AG04450 (cell line): ENCODE results near the gene CLIP1. TPM values are rescaled to one million over a fixed set of nuclear protein-coding genes. Genes with fewer than 3 reads are reported as not detected.

Experiments used
- CTCF ChIA-PET: fragments of 300-600, 350-600 bp; formaldehyde crosslinking; extraction: SDS; loops from one replicate; lab custom pipeline; 2022; ENCODE audit warnings: antibody characterized with exemption, inconsistent platforms; lab: Charles Lee
- POLR2A ChIA-PET: fragments of 350-600 bp; formaldehyde crosslinking; extraction: SDS; loops from one replicate; lab custom pipeline; 2021; ENCODE audit warnings: antibody characterized with exemption, inconsistent platforms; lab: Yijun Ruan, JAX
- DNase-seq: peaks from one replicate; pipeline ENCODE4 v3.0.0-alpha.2; 2011; ENCODE audit warnings: low read depth, low spot score
- H3K27ac ChIP-seq: one replicate; pipeline ENCODE4 v1.5.1; 2012; ENCODE audit warnings: low read depth, low read length, control low read depth
- H3K27me3 ChIP-seq: one replicate; pipeline ENCODE4 v1.6.0; 2012; ENCODE audit warnings: low read length; ENCODE audit not compliant: control insufficient read depth, insufficient read depth
- H3K4me3 ChIP-seq: 2 replicates; pipeline ENCODE4 v1.5.1; 2011; ENCODE audit warnings: mild to moderate bottlenecking, low read depth, low read length, control low read depth
- H3K9me3 ChIP-seq: 2 replicates; pipeline ENCODE4 v1.5.1; 2012; ENCODE audit warnings: low read length; ENCODE audit not compliant: control insufficient read depth, insufficient read depth
- polyA plus RNA-seq: library from polyadenylated mRNA; depleted of rRNA; stranded (reverse); fragments of >200 nt; gene quantifications from 2 replicates; pipeline ENCODE4 v1.2.3, GENCODE V29; 2011
- TF ChIP-seq, protein P1 (sequence below): IDR thresholded peaks from 2 replicates; pipeline ENCODE4 v1.5.1; 2011; ENCODE audit warnings: low read depth, low read length, control low read depth, inconsistent platforms

CLIP1 gene
- polyA plus RNA-seq, 1 experiment: 63.6 TPM

DNA sequence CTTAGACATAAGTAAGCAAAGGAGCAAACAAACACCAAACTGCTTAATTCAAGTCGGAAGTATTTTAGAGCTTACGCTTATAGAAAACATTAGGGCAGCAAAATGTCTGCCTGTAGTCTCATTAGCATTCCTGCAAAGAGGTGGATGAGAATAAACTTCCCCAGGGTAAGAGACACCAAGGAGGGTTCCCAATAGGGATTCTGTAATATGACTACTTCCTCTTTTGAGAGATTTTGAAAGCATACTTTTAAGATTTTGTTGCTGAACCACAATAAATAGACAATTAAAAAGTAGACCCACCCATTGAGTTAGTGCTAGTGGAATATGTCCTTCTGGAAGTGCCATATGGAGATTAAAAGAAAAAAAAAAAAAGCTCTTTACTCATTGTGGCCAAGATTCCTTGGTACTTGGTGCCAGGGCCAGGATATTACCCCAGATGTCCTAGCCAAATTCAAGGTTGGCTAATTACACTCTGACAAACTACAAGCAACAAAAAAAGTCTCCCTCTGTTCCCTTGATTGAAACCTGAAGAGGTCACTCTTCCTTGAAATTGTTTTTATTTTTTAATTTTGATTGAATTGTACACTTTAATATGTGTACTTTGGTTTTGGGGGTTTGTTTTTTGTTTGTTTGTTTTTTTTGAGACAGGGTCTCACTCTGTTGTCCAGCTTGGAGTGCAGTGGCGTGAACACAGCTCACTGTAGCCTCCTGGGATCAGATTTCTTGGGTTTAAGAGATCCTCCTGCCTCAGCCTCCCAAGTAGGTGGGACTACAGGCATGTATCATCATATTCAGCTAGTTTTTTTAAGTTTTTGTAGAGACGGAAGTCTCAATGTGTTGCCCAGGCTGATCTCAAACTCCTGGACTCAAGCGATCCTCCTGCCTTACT is 8.7 kb downstream of the CLIP1 start:
- DNase-seq: no peak
- Histone ChIP-seq H3K27me3 (no peaks in the 10 kb centered on the region), H3K9me3 (peaks cover 3% of the 10 kb centered on the region; the same call in 1 of the 2 replicates), H3K4me3 (no peak overlapping the region), H3K27ac (no peak overlapping the region)
- TF ChIP-seq, protein P1, sequence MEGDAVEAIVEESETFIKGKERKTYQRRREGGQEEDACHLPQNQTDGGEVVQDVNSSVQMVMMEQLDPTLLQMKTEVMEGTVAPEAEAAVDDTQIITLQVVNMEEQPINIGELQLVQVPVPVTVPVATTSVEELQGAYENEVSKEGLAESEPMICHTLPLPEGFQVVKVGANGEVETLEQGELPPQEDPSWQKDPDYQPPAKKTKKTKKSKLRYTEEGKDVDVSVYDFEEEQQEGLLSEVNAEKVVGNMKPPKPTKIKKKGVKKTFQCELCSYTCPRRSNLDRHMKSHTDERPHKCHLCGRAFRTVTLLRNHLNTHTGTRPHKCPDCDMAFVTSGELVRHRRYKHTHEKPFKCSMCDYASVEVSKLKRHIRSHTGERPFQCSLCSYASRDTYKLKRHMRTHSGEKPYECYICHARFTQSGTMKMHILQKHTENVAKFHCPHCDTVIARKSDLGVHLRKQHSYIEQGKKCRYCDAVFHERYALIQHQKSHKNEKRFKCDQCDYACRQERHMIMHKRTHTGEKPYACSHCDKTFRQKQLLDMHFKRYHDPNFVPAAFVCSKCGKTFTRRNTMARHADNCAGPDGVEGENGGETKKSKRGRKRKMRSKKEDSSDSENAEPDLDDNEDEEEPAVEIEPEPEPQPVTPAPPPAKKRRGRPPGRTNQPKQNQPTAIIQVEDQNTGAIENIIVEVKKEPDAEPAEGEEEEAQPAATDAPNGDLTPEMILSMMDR: no peak
- ChIA-PET CTCF (interaction anchor here (0.5 kb wide), 1 partner anchor 77 kb away, joined by 3 read pairs; no protein-coding TSS in a partner anchor), POLR2A (no interaction called here)

DNA sequence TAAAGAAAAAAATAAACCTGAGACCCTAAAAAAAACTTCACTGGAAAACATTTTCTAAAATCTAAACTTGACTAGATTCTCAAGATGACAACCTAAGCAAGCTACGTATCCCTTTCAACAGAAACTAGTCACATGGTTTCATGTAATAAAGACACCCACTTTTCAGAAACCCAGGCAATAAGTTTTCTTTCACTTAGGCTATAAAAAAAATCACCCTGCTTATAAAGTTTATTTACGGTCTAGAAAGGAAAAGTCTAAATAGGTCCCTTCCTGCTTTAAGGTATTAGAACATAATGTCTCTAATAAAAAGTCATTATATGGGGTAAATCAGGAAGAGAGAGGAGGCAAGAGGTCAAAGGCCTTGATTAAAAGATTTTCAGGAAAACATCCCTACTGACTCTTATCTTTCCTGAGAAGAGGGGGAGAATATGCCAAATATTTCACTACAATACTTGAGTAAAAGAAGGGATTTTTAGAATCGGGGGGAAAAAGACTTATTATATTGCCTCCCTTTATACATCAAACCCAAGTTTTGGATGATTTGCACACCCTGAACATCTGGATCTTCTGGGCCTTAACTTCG is 9.5 kb downstream of the CLIP1 start:
- Histone ChIP-seq H3K4me3 (no peak overlapping the region), H3K27me3 (no peaks in the 10 kb centered on the region), H3K27ac (no peak overlapping the region), H3K9me3 (peaks cover 3% of the 10 kb centered on the region; the same call in 1 of the 2 replicates)
- POLR2A ChIA-PET: no interaction called here
- TF ChIP-seq, protein P1: no peak
- DNase-seq: no peak
- CTCF ChIA-PET: interaction anchor here (0.5 to 1.4 kb wide), 2 partner anchors 57 to 76 kb away, joined by 3 read pairs; no protein-coding TSS in a partner anchor

DNA sequence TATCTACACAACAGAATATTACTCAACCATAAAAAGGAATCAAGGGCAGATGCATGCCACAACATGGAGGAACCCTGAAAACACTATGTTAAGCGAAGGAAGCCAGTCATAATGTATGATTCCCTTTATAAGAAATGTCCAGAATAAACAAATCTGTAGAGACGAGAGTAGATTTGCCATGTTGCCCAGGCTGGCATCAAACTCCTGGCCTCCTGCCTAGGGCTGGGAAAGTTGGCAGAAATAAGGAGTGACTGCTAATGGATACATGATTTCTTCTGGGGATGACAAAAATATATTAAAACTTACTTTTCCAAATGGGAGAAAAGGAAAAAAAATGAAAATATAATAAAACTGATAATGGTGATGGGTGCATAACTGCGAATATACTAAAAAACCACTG is 10.9 kb downstream of the CLIP1 start:
- H3K27ac ChIP-seq: no peak overlapping the region
- no peak for DNase-seq
- TF ChIP-seq, protein P1: no peak
- ChIA-PET POLR2A (interaction anchor here (0.6 kb wide), 1 partner anchor 8 kb away, joined by 6 read pairs; no protein-coding TSS in a partner anchor), CTCF (no interaction called here)
- peaks cover 3% of the 10 kb centered on the region; the same call in 1 of the 2 replicates for H3K9me3 ChIP-seq
- no peaks in the 10 kb centered on the region for H3K27me3 ChIP-seq
- no peak overlapping the region for H3K4me3 ChIP-seq

DNA sequence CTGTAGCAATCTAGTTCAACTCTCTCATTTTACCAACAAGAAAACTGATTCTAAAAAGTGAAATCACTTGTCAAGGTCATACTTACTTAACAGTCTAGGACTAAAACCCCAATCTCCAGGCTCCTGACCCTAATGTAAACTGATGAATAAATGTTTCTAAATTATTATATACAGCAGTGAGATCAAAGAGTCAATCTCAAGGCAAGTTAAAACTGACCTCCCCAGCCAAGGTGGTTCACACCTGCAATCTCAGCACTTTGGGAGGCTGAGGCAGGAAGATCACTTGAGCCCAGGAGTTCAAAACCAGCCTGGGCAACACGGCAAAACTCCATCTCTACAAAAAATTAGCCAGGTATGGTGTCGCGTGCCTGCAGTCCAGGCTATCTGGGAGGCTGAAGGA is 15.3 kb downstream of the CLIP1 start:
- no peak for DNase-seq
- CTCF ChIA-PET: interaction anchor here (0.9 to 2.9 kb wide), 2 partner anchors 8 to 64 kb away, joined by 3 to 16 read pairs; no protein-coding TSS in a partner anchor
- H3K27ac ChIP-seq: no peak overlapping the region
- peaks cover 3% of the 10 kb centered on the region; the same call in 1 of the 2 replicates for H3K9me3 ChIP-seq
- POLR2A ChIA-PET: interaction anchor here (0.7 kb wide), 1 partner anchor 75 kb away, joined by 5 read pairs; no protein-coding TSS in a partner anchor
- H3K27me3 ChIP-seq: no peaks in the 10 kb centered on the region
- H3K4me3 ChIP-seq: no peak overlapping the region
- TF ChIP-seq, protein P1: no peak
